Right atrium auricular region (tissue), 2 donors: ENCODE measurements around the gene NPW. TPM values are rescaled to one million over a fixed set of nuclear protein-coding genes. Genes with fewer than 3 reads are reported as not detected.

Source experiments
- DNase-seq: peaks from one replicate; pipeline ENCODE4 v3.0.0-alpha.2; 2019; ENCODE audit warnings: low spot score
- H3K27ac ChIP-seq, 2 donors: fragments of 200-600 bp; sonication (generic); 1 replicate in 1 of 2; 2 replicates in 1 of 2; pipeline ENCODE4 v1.5.1; 2016 to 2019
- H3K27me3 ChIP-seq, 2 donors: fragments of 200-600 bp; sonication (generic); one replicate each; pipeline versions ENCODE4 v1.5.1 to v1.6.0; 2017 to 2019
- H3K36me3 ChIP-seq: fragments of 200-600 bp; sonication (generic); one replicate; pipeline ENCODE4 v1.5.1; 2016
- H3K4me1 ChIP-seq, 2 donors: fragments of 200-600 bp; sonication (generic); one replicate each; pipeline versions ENCODE4 v1.5.1 to v1.6.0; 2017 to 2019
- H3K4me3 ChIP-seq, 2 donors: fragments of 200-600 bp; sonication (generic); 1 replicate in 1 of 2; 2 replicates in 1 of 2; pipeline ENCODE4 v1.5.1; 2017 to 2019; ENCODE audit warnings: mild to moderate bottlenecking in 1 of 2, moderate library complexity in 1 of 2
- H3K9me3 ChIP-seq, 2 donors: fragments of 200-600 bp; sonication (generic); one replicate each; pipeline ENCODE4 v1.5.1; 2019
- total RNA-seq, 2 donors: library from RNA; depleted of rRNA; stranded (reverse); fragments of >200 nt; gene quantifications; one replicate each; pipeline ENCODE4 v1.1.0, GENCODE V29; 2016
- TF ChIP-seq, protein P1 (sequence below), 2 donors: fragments of 200-600 bp; sonication (generic); IDR thresholded peaks; one replicate each; pipeline ENCODE4 v1.5.1; 2019; ENCODE audit warnings: antibody characterized with exemption in 2 of 2

NPW gene
- total RNA-seq, 2 donors from 2014 or later = not detected

GRCh38 chr16:1979271-1980029 lies 40.1 kb upstream of the NPW start:
- Histone ChIP-seq H3K27ac (no peak overlapping the region), H3K4me1 (peaks cover 0 to 32% of the 10 kb centered on the region in 2 donors), H3K4me3 (no peak overlapping the region), H3K27me3 (peaks cover 7 to 9% of the 10 kb centered on the region in 2 donors), H3K9me3 (no peaks in the 10 kb centered on the region), H3K36me3 (peaks cover 43% of the 10 kb centered on the region)
- TF ChIP-seq, protein P1, sequence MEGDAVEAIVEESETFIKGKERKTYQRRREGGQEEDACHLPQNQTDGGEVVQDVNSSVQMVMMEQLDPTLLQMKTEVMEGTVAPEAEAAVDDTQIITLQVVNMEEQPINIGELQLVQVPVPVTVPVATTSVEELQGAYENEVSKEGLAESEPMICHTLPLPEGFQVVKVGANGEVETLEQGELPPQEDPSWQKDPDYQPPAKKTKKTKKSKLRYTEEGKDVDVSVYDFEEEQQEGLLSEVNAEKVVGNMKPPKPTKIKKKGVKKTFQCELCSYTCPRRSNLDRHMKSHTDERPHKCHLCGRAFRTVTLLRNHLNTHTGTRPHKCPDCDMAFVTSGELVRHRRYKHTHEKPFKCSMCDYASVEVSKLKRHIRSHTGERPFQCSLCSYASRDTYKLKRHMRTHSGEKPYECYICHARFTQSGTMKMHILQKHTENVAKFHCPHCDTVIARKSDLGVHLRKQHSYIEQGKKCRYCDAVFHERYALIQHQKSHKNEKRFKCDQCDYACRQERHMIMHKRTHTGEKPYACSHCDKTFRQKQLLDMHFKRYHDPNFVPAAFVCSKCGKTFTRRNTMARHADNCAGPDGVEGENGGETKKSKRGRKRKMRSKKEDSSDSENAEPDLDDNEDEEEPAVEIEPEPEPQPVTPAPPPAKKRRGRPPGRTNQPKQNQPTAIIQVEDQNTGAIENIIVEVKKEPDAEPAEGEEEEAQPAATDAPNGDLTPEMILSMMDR (IDR thresholded peaks at IDR 0.05) = no peak
- DNase-seq = no peak

DNA sequence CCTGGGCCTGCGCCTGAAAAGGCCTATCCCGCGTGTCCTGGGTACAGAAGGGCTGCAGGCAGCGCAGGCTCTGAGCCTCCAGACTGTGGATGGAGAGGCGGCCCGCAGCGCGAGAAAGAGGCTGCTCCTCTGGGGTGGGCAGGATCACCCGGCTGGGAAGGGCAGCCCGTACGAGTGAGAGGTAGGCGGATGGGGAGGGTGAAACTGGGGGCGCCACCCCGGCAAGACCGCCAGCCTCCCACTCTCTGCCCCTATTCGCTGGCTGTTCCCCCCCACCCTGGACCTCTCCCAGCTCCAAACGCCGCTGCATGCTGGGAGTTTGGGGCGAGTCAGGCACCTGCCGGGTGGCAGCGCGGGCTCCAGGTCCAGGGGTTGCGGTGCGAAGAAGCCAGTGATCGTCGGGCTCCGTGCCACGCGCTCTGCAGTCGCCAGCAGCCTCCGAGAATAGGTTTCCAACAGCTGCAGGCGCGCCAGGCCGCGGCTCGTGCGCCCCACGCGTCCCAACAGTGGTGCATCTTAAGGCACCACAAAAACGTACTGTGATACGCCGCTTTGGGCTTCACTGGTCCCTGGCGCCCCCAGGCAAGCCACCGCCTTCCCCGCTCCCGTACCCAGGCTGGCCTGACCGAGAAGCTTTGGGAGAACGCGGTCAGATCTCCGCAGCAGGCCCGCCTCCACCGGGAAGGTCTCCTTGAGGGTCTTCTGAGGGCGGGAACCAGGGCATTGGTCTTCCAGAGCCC lies 39.4 kb upstream of the NPW start:
- H3K9me3 ChIP-seq = no peaks in the 10 kb centered on the region
- no peak for DNase-seq
- peaks cover 0 to 40% of the 10 kb centered on the region in 2 donors for H3K4me1 ChIP-seq
- peaks cover 35% of the 10 kb centered on the region for H3K36me3 ChIP-seq
- no peak overlapping the region for H3K4me3 ChIP-seq
- peaks cover 7 to 9% of the 10 kb centered on the region in 2 donors for H3K27me3 ChIP-seq
- TF ChIP-seq, protein P1 (IDR thresholded peaks at IDR 0.05) = no peak
- no peak overlapping the region for H3K27ac ChIP-seq

DNA sequence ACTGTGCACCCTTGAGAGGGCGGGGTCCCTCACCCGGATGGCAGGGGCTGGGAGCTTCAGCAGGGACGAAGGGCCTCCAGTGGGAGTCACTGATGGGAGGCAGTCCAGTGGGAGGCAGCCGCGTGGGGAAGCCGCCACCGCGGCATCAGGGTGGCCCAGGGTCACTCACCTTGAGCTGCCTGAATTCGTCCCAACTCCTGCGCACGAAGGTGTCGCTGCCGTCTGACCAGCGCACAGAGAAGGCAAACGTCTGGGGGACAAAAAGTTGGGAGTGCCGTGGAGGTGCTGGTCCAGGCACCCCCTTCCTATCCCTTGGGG lies 38.9 kb upstream of the NPW start:
- peaks cover 0 to 42% of the 10 kb centered on the region in 2 donors for H3K4me1 ChIP-seq
- peaks cover 7 to 9% of the 10 kb centered on the region in 2 donors for H3K27me3 ChIP-seq
- TF ChIP-seq, protein P1 (IDR thresholded peaks at IDR 0.05) = no peak

DNA sequence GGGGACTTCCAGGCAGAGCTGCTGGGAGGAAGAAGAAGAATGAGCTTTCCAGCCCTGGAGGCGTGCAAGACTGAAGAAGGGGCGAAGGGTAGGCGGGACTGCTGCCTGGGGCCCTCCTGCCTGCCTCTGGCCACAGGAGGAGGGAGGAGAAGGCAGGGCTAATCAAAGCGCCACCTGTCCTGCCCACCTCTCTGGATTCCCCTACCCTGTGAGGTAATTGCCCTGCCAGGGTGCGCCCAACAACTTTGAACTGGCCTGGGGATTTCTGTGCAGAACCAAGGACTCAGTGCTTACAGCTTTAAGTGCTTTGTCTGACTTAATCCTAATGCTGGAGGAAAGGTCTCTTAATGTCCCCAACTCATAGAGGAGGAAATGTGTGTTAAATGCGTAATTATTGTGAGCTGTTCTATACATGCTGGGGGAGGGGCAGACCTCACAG lies 38.2 kb upstream of the NPW start, which contains the start of gene NOXO1:
NOXO1 (minus strand) TSS at position 72 of the 439 bp plus-strand sequence. CDS start 290 bp downstream, outside the sequence.
- Histone ChIP-seq H3K27me3 (peaks cover 7 to 9% of the 10 kb centered on the region in 2 donors), H3K27ac (no peak within 1 kb of the TSS), H3K4me1 (peaks cover 0 to 42% of the 10 kb centered on the region in 2 donors), H3K9me3 (no peaks in the 10 kb centered on the region), H3K4me3 (no peak within 1 kb of the TSS), H3K36me3 (peaks cover 33% of the 10 kb centered on the region)
- DNase-seq = no peak
- TF ChIP-seq, protein P1 (IDR thresholded peaks at IDR 0.05) = no peak

More for the DNA sequence above, 38.9 kb upstream of the NPW start:
- Histone ChIP-seq H3K4me3 (no peak overlapping the region), H3K9me3 (no peaks in the 10 kb centered on the region), H3K27ac (no peak overlapping the region), H3K36me3 (peaks cover 33% of the 10 kb centered on the region)
- DNase-seq = no peak

- no peak for DNase-seq
- Histone ChIP-seq H3K9me3 (no peaks in the 10 kb centered on the region), H3K4me1 (peaks cover 0 to 42% of the 10 kb centered on the region in 2 donors), H3K36me3 (peaks cover 29% of the 10 kb centered on the region), H3K4me3 (no peak overlapping the region), H3K27me3 (peaks cover 7 to 9% of the 10 kb centered on the region in 2 donors), H3K27ac (no peak overlapping the region)
- TF ChIP-seq, protein P1 (IDR thresholded peaks at IDR 0.05) = no peak
Observed at GRCh38 chr16:1982013-1982433, 37.6 kb upstream of the NPW start.
